ENCODE data around the gene ENPP4. TPM values are rescaled to one million over a fixed set of nuclear protein-coding genes. Genes with fewer than 3 reads are reported as not detected.

The ENPP4 gene
- polyA plus RNA-seq, 1 of the 3 experiments (the other 2 are of a cell fraction) = 0.05 TPM

- ChIA-PET POLR2A (no interaction called here), CTCF (interaction anchor here (1.3 kb wide), 1 partner anchor 14 kb away, joined by 4 read pairs; no protein-coding TSS in a partner anchor)
- H3K4me1 ChIP-seq (ENCODE audit: control insufficient read depth in 1 of 2, insufficient read depth in 2 of 2, low read depth in 1 of 2, low read length in 1 of 2) = no peaks in the 10 kb centered on the region
- no peaks in the 10 kb centered on the region for H3K79me2 ChIP-seq (ENCODE audit: insufficient read depth)
- H2AFZ ChIP-seq (ENCODE audit: low read depth) = no peak overlapping the region
- H3K9ac ChIP-seq = no peak overlapping the region
- H4K20me1 ChIP-seq (ENCODE audit: insufficient read depth) = no peaks in the 10 kb centered on the region
- no peaks in the 10 kb centered on the region for H3K27me3 ChIP-seq (ENCODE audit: insufficient read depth)
- H3K27ac ChIP-seq (ENCODE audit: low read depth in 2 of 2, low read length in 1 of 2) = no peak overlapping the region
- no peaks in the 10 kb centered on the region for H3K36me3 ChIP-seq (replicated peaks in 1 of 2; ENCODE audit: control insufficient read depth in 1 of 2, insufficient read depth in 2 of 2, low read length in 1 of 2)
- no peaks in the 10 kb centered on the region for H3K9me3 ChIP-seq
- no peak overlapping the region for H3K4me2 ChIP-seq
- no peak for TF ChIP-seq EP300 (IDR thresholded peaks at IDR 0.05; ENCODE audit: borderline replicate concordance in 1 of 2, low read depth in 1 of 2, low read length in 1 of 2)
- no peak for TF ChIP-seq YY1 (IDR thresholded peaks at IDR 0.05; ENCODE audit: low read depth)
- no peak for TF ChIP-seq ZBTB33 (IDR thresholded peaks at IDR 0.05; ENCODE audit: borderline replicate concordance, low read depth)
- no peak for TF ChIP-seq TEAD4 (IDR thresholded peaks at IDR 0.05; ENCODE audit: borderline replicate concordance, insufficient read depth)
- no peak for TF ChIP-seq EZH2phosphoT487 (IDR thresholded peaks at IDR 0.05; ENCODE audit: borderline replicate concordance, low read depth)
- TF ChIP-seq NRF1 (IDR thresholded peaks at IDR 0.05; ENCODE audit: low read depth, low read length) = no peak
- no peak for TF ChIP-seq FOXM1 (IDR thresholded peaks at IDR 0.05; ENCODE audit: low read depth)
- TF ChIP-seq, protein P1, sequence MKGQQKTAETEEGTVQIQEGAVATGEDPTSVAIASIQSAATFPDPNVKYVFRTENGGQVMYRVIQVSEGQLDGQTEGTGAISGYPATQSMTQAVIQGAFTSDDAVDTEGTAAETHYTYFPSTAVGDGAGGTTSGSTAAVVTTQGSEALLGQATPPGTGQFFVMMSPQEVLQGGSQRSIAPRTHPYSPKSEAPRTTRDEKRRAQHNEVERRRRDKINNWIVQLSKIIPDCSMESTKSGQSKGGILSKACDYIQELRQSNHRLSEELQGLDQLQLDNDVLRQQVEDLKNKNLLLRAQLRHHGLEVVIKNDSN (IDR thresholded peaks at IDR 0.05; ENCODE audit: borderline replicate concordance, low read depth) = no peak
- no peak for TF ChIP-seq TAF1 (IDR thresholded peaks at IDR 0.05; ENCODE audit: borderline replicate concordance, low read depth, low read length)
- TF ChIP-seq GABPA (IDR thresholded peaks at IDR 0.05; ENCODE audit: low read depth) = no peak
- TF ChIP-seq RFX5 (IDR thresholded peaks at IDR 0.05; ENCODE audit: low read length) = no peak
- TF ChIP-seq ELF1 (IDR thresholded peaks at IDR 0.05) = no peak
- TF ChIP-seq JUND (IDR thresholded peaks at IDR 0.05) = no peak
- no peak for TF ChIP-seq MEF2A (IDR thresholded peaks at IDR 0.05; ENCODE audit: borderline replicate concordance, low read depth)
- no peak for TF ChIP-seq RAD21 (IDR thresholded peaks at IDR 0.05; ENCODE audit: low read length)
- no peak for TF ChIP-seq MAX (IDR thresholded peaks at IDR 0.05; ENCODE audit: low read depth)
- no peak for TF ChIP-seq SMC3 (IDR thresholded peaks at IDR 0.05; ENCODE audit: low read depth, low read length)
- no peaks in the 10 kb centered on the region for H3K9me2 ChIP-seq
- no peak overlapping the region for H3K4me3 ChIP-seq (ENCODE audit: low read depth in 2 of 2, low read length in 1 of 2)
- H3F3A ChIP-seq (replicated peaks; ENCODE audit: insufficient read depth) = no peaks in the 10 kb centered on the region
- no peak for DNase-seq
Measured at GRCh38 chr6:46159229-46159628, 29.4 kb downstream of the ENPP4 start.

DNA sequence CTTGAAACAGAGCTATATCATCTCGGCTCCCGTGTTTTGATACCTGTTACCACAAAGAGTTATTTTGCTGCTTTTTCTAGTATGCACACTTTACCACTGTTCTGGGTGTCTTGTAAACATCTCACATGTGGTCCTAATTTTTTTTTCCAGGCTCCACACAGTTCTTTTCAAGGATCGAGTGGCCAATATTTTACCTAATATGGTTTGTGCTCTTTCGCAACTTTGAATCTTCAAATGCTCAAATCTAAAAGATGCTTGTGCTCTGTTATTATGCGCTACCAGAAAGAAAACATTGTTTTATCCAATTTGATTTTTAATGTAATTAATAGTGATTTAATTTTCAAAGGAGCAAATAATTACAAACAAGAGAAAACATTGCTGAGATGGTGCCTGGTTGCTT is 30.3 kb downstream of the ENPP4 start:
- H3K9me3 ChIP-seq = no peaks in the 10 kb centered on the region
- H3K4me1 ChIP-seq (ENCODE audit: control insufficient read depth in 1 of 2, insufficient read depth in 2 of 2, low read depth in 1 of 2, low read length in 1 of 2) = no peaks in the 10 kb centered on the region
- no peak overlapping the region for H3K27ac ChIP-seq (ENCODE audit: low read depth in 2 of 2, low read length in 1 of 2)
- no peaks in the 10 kb centered on the region for H3K27me3 ChIP-seq (ENCODE audit: insufficient read depth)
- no peaks in the 10 kb centered on the region for H3K79me2 ChIP-seq (ENCODE audit: insufficient read depth)
- no peaks in the 10 kb centered on the region for H3K9me2 ChIP-seq
- H3K4me3 ChIP-seq (ENCODE audit: low read depth in 2 of 2, low read length in 1 of 2) = no peak overlapping the region
- no peaks in the 10 kb centered on the region for H3F3A ChIP-seq (replicated peaks; ENCODE audit: insufficient read depth)
- no peaks in the 10 kb centered on the region for H3K36me3 ChIP-seq (replicated peaks in 1 of 2; ENCODE audit: control insufficient read depth in 1 of 2, insufficient read depth in 2 of 2, low read length in 1 of 2)
- H3K9ac ChIP-seq = no peak overlapping the region
- ChIA-PET CTCF (no interaction called here), POLR2A (no interaction called here)
- H3K4me2 ChIP-seq = no peak overlapping the region
- no peak for TF ChIP-seq POLR2AphosphoS5 (IDR thresholded peaks at IDR 0.05; ENCODE audit: low read depth, low read length)
- H2AFZ ChIP-seq (ENCODE audit: low read depth) = no peak overlapping the region
- 16% methylated on average over 5 of the region's 5 CpGs for WGBS (ENCODE audit: low lambda C conversion rate)
- no peak for DNase-seq
- H4K20me1 ChIP-seq (ENCODE audit: insufficient read depth) = no peaks in the 10 kb centered on the region
